Inflammatory macrophage (primary cell): ENCODE results near the gene TNNI3K.

Experiments
- DNase-seq, 2 donors: peaks; one replicate each; pipeline ENCODE4 v3.0.0-alpha.2; 2020 to 2022

The TNNI3K gene

DNA sequence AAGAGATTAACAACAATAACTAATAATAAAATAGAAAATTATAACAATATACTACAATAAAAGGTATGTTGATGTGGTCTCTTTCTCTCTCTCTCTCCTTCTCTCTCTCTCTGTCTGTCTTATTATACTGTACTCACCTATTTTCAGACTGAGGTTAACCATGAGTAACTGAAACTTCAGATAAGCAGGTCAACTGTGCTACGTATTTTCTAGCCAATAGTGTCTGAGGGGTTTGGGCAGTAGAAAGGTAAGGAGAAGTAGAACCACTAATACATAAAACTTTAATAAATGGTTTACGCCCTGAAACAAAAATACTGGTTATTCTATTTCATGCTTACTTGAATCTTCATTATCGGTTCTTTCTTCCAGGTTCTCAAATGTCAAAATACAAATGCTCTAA lies 348.2 kb downstream of the TNNI3K start:
- no peak for DNase-seq

DNA sequence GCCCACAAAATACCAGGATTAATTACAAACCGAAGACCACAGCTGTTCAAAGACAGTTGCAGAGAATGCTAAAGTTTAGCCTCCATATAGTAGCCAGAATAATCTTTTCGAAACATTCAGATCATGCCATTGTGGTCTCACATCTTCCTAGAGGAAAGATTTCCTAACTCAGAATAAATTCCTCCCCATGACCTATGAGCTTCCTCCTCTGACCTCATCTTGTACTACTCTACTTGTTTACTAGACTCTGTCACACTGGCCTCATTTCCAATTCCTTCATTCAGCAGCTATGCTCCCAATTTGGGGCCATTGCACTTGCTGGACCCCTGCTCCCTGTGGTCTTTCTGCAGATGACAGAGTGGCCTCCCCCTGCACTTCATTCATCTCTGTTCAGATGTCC lies 349.0 kb downstream of the TNNI3K start:
- no peak for DNase-seq

DNA sequence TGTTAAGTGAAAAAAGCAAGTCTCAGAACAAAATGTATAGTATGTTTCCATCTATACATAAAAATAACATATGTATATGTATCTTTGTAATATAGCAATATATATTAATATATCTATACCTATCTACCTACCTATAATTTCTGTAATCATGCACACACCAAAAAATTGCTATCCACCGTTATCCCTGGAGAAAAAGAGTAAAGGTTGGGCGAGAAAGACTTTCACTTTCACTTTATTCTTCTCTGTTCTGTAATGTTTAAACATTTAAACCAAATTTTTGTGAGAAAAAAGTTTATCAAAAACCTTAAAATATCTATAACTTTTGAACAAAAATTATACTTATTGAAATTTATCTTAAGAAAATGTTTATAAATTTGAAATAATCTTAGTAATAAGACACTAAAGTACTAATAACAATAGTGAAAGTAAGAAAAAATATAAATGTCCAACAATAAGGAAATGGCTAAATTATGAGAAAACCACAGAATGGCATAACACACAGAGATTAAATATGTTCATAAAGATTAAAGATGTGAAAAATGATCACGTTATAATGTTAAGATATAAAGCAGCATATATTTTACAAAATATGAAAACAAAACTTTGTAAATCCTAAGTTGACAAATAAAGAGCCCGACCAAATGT lies 351.2 kb downstream of the TNNI3K start:
- DNase-seq = no peak

DNA sequence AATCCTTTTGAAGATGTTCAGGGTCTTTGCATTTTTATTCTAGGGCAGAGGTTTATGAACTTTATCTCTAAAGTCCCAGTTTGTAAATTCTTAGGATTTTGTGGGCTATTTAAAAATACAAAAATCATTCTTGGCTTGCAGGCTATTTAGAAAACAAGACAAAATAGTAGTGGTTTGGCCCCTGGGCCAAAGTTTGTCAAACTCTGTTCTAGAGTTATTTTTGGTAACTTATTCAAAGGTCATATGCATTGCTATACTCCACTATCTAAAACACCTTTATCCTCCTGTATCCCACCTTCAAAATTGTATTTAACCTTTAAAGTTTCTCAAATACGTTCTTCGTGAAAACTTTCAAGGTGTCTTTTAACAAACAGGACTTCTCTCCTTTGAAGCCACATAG lies 352.7 kb downstream of the TNNI3K start:
- no peak for DNase-seq

DNA sequence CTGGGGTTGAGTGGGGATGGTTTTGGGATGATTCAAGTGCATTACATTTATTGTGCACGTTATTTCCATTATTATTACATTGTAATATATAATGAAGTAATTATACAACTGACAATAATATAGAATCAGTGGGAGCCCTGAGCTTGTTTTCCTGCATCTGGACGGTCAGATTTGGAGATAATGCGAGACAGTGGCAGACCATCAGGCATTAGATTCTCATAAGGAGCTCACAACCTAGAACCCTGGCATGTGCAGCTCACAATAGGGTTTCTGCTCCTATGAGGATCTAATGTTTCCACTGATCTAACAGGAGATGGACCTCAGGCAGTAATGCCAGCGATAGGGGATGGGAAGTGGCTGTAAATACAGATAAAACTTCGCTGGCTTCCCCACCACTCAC lies 355.1 kb downstream of the TNNI3K start:
- DNase-seq = no peak

DNA sequence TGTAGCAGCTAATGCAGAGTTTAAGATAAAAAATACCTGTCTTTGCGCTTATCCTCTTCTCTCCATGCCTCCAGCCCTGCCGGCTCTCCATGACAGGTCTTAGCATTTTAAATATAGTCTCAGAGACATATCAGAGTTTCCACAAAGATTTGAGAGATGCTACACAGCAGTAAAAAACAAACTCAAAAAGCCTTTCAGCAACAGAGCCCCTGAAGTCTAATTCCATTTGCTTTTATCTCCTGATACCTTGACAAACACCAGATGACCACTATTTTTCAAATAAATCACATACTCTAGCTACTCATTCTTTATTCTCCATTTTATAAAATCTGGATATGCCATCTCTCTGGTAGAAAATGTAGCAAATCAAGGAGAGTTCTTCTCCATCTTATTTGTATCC lies 356.8 kb downstream of the TNNI3K start:
- no peak for DNase-seq

DNA sequence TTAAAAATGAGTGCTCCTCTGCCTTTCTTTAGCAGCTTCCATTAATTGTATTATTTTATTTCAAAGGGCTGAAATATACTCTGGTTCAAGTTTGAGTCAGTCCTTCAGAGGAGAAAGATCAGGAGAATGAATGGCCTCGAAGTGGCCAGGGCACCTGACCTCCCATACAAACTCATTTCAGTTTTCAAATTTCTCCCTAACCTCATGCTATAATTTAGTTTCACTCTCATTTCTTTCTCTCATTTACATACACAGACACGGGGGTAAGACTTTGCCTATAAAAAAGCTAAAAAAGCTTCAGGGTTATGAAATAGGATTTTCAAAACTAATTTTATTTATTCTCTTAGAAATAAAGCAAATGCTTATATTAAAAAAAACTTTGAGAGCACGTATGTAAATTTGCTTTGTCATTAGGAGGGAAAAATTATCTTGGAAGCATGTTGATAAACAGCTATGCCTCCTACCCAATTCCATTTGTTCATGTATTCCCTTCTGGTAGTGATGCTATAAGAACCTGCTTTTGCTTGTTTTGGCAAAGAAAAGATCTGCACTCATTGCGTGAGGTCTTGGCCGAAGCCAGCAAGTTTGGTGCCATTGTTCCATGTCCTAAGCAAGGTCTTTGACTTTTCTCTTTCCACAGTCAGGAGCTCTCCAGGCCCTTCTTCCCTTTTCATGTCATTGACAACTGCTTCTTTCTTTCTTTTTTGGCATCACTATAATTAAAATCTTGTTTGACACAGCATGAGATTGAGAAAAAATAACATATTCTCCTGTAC lies 357.6 kb downstream of the TNNI3K start:
- DNase-seq = no peak
